ENCODE data around the gene TTC34.
"Not testable (repeated sequence)": the region's sequence is repeated elsewhere in the genome, so short reads cannot be mapped to it uniquely, and the experiment has no call there.

TTC34 gene

GRCh38 chr1:2795926-2796325, 5.6 kb downstream of the TTC34 start:
- no peak for DNase-seq (ENCODE audit: low read depth)

- DNase-seq (ENCODE audit: low read depth), result no peak
These were observed 10.3 kb downstream of the TTC34 start for GRCh38 chr1:2791027-2791760.

GRCh38 chr1:2789986-2790581, 11.4 kb downstream of the TTC34 start:
- no peak for DNase-seq (ENCODE audit: low read depth)

GRCh38 chr1:2789164-2789985, 12.1 kb downstream of the TTC34 start:
- DNase-seq (ENCODE audit: low read depth), result no peak

- DNase-seq (ENCODE audit: low read depth), result no peak
These were observed 12.9 kb downstream of the TTC34 start for GRCh38 chr1:2788506-2789163.

GRCh38 chr1:2787163-2787911, 14.2 kb downstream of the TTC34 start:
- DNase-seq (ENCODE audit: low read depth), result no peak

- no peak for DNase-seq (ENCODE audit: low read depth)
These were observed 14.9 kb downstream of the TTC34 start for GRCh38 chr1:2786329-2787162.

GRCh38 chr1:2785631-2786328, 15.7 kb downstream of the TTC34 start:
- DNase-seq (ENCODE audit: low read depth), result no peak

GRCh38 chr1:2784854-2785630, 16.5 kb downstream of the TTC34 start:
- no peak for DNase-seq (ENCODE audit: low read depth)

- DNase-seq (ENCODE audit: low read depth), result no peak
These were observed 17.8 kb downstream of the TTC34 start for GRCh38 chr1:2783435-2784397.

- DNase-seq (ENCODE audit: low read depth), result no peak
These were observed 18.4 kb downstream of the TTC34 start for GRCh38 chr1:2783069-2783434.

GRCh38 chr1:2781627-2782026, 19.9 kb downstream of the TTC34 start:
- DNase-seq (ENCODE audit: low read depth), result no peak

GRCh38 chr1:2778220-2778592, 23.3 kb downstream of the TTC34 start:
- no peak for DNase-seq (ENCODE audit: low read depth)

GRCh38 chr1:2777424-2778219, 23.9 kb downstream of the TTC34 start:
- no peak for DNase-seq (ENCODE audit: low read depth)

- DNase-seq (ENCODE audit: low read depth), result not testable (repeated sequence)
These were observed 26.2 kb downstream of the TTC34 start for GRCh38 chr1:2775333-2775732.

- not testable (repeated sequence) for DNase-seq (ENCODE audit: low read depth)
These were observed 33.4 kb downstream of the TTC34 start for GRCh38 chr1:2768052-2768451.

GRCh38 chr1:2759433-2759832, 42.1 kb downstream of the TTC34 start:
- not testable (repeated sequence) for DNase-seq (ENCODE audit: low read depth)
